ENCODE results near the gene IGFBP4. TPM values are rescaled to one million over a fixed set of nuclear protein-coding genes. Genes with fewer than 3 reads are reported as not detected.

Gene IGFBP4
- total RNA-seq, 3 donors from 2014 or later (not counting 1 experiment from before 2014, with no cell fraction given) = 2.1 to 8.1 (median 2.8) TPM

GRCh38 chr17:40478486-40478885 is 35.2 kb downstream of the IGFBP4 start:
- H3K27ac Mint-ChIP-seq = peak overlapping the region in 1 of 2 donors; percentile 71
- intact Hi-C loops (cut with micrococcal nuclease) = no loop called here
- no peak overlapping the region for H3K4me3 Mint-ChIP-seq
- Histone ChIP-seq H3K36me3 (ENCODE audit: control insufficient read depth, insufficient read depth, low read length) (no peaks in the 10 kb centered on the region), H3K27me3 (ENCODE audit: control insufficient read depth, insufficient read depth, low read length) (no peaks in the 10 kb centered on the region), H3K4me3 (ENCODE audit: low read length) (no peak overlapping the region), H3K27ac (ENCODE audit: low read length) (no peak overlapping the region), H3K9me3 (ENCODE audit: control insufficient read depth, insufficient read depth, low read length) (no peaks in the 10 kb centered on the region), H3K4me1 (ENCODE audit: control insufficient read depth, insufficient read depth, low read length) (peaks cover 71% of the 10 kb centered on the region)
- peaks cover 37 to 54% of the 10 kb centered on the region in 2 donors for H3K4me1 Mint-ChIP-seq
- no peaks in the 10 kb centered on the region for H3K9me3 Mint-ChIP-seq
- 98% methylated on average over 13 of the region's 13 CpGs for WGBS (ENCODE audit: insufficient coverage)
- H3K27me3 Mint-ChIP-seq (ENCODE audit: low read depth in 2 of 2) = no peaks in the 10 kb centered on the region
- DNase-seq (no peak), ATAC-seq (no peak)
- TF ChIP-seq CTCF (IDR thresholded peaks at IDR 0.05) = no peak
- no peaks in the 10 kb centered on the region for H3K36me3 Mint-ChIP-seq

- 39% methylated on average over 8 of the region's 9 CpGs for WGBS (ENCODE audit: insufficient coverage)
- H3K4me3 ChIP-seq (ENCODE audit: low read length) = no peak overlapping the region
- no peaks in the 10 kb centered on the region for H3K9me3 Mint-ChIP-seq
- no peak for TF ChIP-seq CTCF (IDR thresholded peaks at IDR 0.05)
- H3K4me1 ChIP-seq (ENCODE audit: control insufficient read depth, insufficient read depth, low read length) = peaks cover 71% of the 10 kb centered on the region
- H3K27ac Mint-ChIP-seq = peak overlapping the region; percentile 71 to 83
- no peaks in the 10 kb centered on the region for H3K27me3 Mint-ChIP-seq (ENCODE audit: low read depth in 2 of 2)
- no peaks in the 10 kb centered on the region for H3K36me3 Mint-ChIP-seq
- H3K27me3 ChIP-seq (ENCODE audit: control insufficient read depth, insufficient read depth, low read length) = no peaks in the 10 kb centered on the region
- ATAC-seq (no peak), DNase-seq (no peak)
- H3K4me1 Mint-ChIP-seq = peaks cover 37 to 64% of the 10 kb centered on the region in 2 donors
- intact Hi-C loops (cut with micrococcal nuclease) = loop anchor here (1.0 kb wide), 2 partner anchors 36 to 53 kb away; no protein-coding TSS in a partner anchor
- H3K36me3 ChIP-seq (ENCODE audit: control insufficient read depth, insufficient read depth, low read length) = no peaks in the 10 kb centered on the region
- no peaks in the 10 kb centered on the region for H3K9me3 ChIP-seq (ENCODE audit: control insufficient read depth, insufficient read depth, low read length)
- peak overlapping the region; percentile 86 for H3K27ac ChIP-seq (ENCODE audit: low read length)
- peak overlapping the region; percentile 31 for H3K4me3 Mint-ChIP-seq
These were observed 36.7 kb downstream of the IGFBP4 start for GRCh38 chr17:40479754-40480480.

GRCh38 chr17:40480501-40481003 is 37.3 kb downstream of the IGFBP4 start:
- peak; percentile 84 for ATAC-seq
- H3K27me3 Mint-ChIP-seq (ENCODE audit: low read depth in 2 of 2) = no peaks in the 10 kb centered on the region

More at GRCh38 chr17:40480501-40481003, 37.3 kb downstream of the IGFBP4 start:
- H3K9me3 ChIP-seq (ENCODE audit: control insufficient read depth, insufficient read depth, low read length) = no peaks in the 10 kb centered on the region
- 3% methylated on average over 12 of the region's 12 CpGs for WGBS (ENCODE audit: insufficient coverage)
- intact Hi-C loops (cut with micrococcal nuclease) = loop anchor here (1.0 kb wide), 2 partner anchors 36 to 53 kb away; no protein-coding TSS in a partner anchor
- H3K27ac ChIP-seq (ENCODE audit: low read length) = peak overlapping the region; percentile 86
- peak; percentile 67 to 95 for DNase-seq
- Mint-ChIP-seq H3K27ac (peak overlapping the region; percentile 71 to 83), H3K36me3 (no peaks in the 10 kb centered on the region), H3K4me3 (peak overlapping the region; percentile 72), H3K4me1 (peaks cover 37 to 64% of the 10 kb centered on the region in 2 donors), H3K9me3 (no peaks in the 10 kb centered on the region)
- H3K27me3 ChIP-seq (ENCODE audit: control insufficient read depth, insufficient read depth, low read length) = no peaks in the 10 kb centered on the region
- no peak for TF ChIP-seq CTCF (IDR thresholded peaks at IDR 0.05)
- H3K4me1 ChIP-seq (ENCODE audit: control insufficient read depth, insufficient read depth, low read length) = peaks cover 71% of the 10 kb centered on the region
- H3K4me3 ChIP-seq (ENCODE audit: low read length) = no peak overlapping the region
- H3K36me3 ChIP-seq (ENCODE audit: control insufficient read depth, insufficient read depth, low read length) = no peaks in the 10 kb centered on the region
